SU-DHL-6 (cell line): ENCODE measurements around the gene HELZ2.

Source experiments
- H2AFZ ChIP-seq: fragments of 200-600 bp; sonication (generic); 2 replicates; pipeline ENCODE4 v1.6.1; 2014; ENCODE audit warnings: low read depth, mild to moderate bottlenecking, moderate library complexity, mixed read lengths, antibody characterized with exemption, low read length; ENCODE audit not compliant: severe bottlenecking
- H3F3A ChIP-seq: fragments of 200-600 bp; shearing (Covaris generic); 2 replicates; pipeline ENCODE4 v1.6.0; 2016; ENCODE audit warnings: antibody characterized with exemption, mild to moderate bottlenecking; ENCODE audit not compliant: insufficient read depth
- H3K27ac ChIP-seq: fragments of 200-600 bp; sonication (generic); 2 replicates; pipeline ENCODE4 v1.5.1; 2016; ENCODE audit warnings: low read depth, mild to moderate bottlenecking, low read length, moderate library complexity, mixed read lengths
- H3K27me3 ChIP-seq: fragments of 200-600 bp; sonication (generic), shearing (Covaris generic); 2 replicates; pipeline ENCODE4 v1.6.0; 2014; ENCODE audit warnings: mild to moderate bottlenecking, low read length
- H3K36me3 ChIP-seq: fragments of 200-600 bp; sonication (generic); 2 replicates; pipeline ENCODE4 v1.6.1; 2014; ENCODE audit warnings: mild to moderate bottlenecking, low read length, mixed read lengths
- H3K4me2 ChIP-seq: fragments of 300-600, 200-600 bp; shearing (Covaris generic), sonication (generic); 2 replicates; pipeline ENCODE4 v1.6.0; 2014; ENCODE audit warnings: low read length, low read depth, mild to moderate bottlenecking; ENCODE audit not compliant: poor library complexity, severe bottlenecking
- H3K4me3 ChIP-seq: fragments of 200-600 bp; sonication (generic); 2 replicates; pipeline ENCODE4 v1.5.1; 2014; ENCODE audit warnings: antibody characterized with exemption, low read length, mild to moderate bottlenecking, mixed read lengths; ENCODE audit not compliant: insufficient read depth, poor library complexity, severe bottlenecking
- H3K79me2 ChIP-seq: fragments of 200-600 bp; sonication (generic); 2 replicates; pipeline ENCODE4 v1.6.1; 2014; ENCODE audit warnings: mild to moderate bottlenecking, low read length, moderate library complexity; ENCODE audit not compliant: insufficient read depth
- H3K9ac ChIP-seq: fragments of 200-600 bp; sonication (generic); 2 replicates; pipeline ENCODE4 v1.7.0; 2014; ENCODE audit warnings: mild to moderate bottlenecking, low read length
- H3K9me2 ChIP-seq: fragments of 200-600 bp; sonication (generic); replicated peaks from 2 replicates; pipeline ENCODE4 v1.6.1; 2014; ENCODE audit warnings: low read length; ENCODE audit not compliant: insufficient read depth
- H3K9me3 ChIP-seq: fragments of 200-600 bp; sonication (generic); 2 replicates; pipeline ENCODE4 v1.6.1; 2014; ENCODE audit warnings: low read length, mixed read lengths; ENCODE audit not compliant: insufficient read depth
- H4K20me1 ChIP-seq: fragments of 200-600 bp; sonication (generic); 2 replicates; pipeline ENCODE4 v1.6.1; 2014; ENCODE audit warnings: low read depth, mild to moderate bottlenecking, antibody characterized with exemption, low read length, moderate library complexity, mixed read lengths
- EZH2phosphoT487 ChIP-seq: fragments of 200-600 bp; sonication (generic), shearing (Covaris generic); conservative IDR thresholded peaks from 2 replicates; pipeline ENCODE4 v1.6.1; 2018; ENCODE audit warnings: mild to moderate bottlenecking, antibody characterized with exemption, low read length, moderate library complexity, mixed read lengths
- TF ChIP-seq, protein P1 (sequence below): fragments of 200-600 bp; sonication (generic); IDR thresholded peaks from one replicate; pipeline ENCODE4 v1.5.1; 2017; ENCODE audit warnings: antibody characterized with exemption, mild to moderate bottlenecking, low read length, moderate library complexity; ENCODE audit not compliant: insufficient read depth, poor library complexity, severe bottlenecking

The HELZ2 gene

GRCh38 chr20:63567136-63567385 lies 7.0 kb downstream of the HELZ2 start:
- Histone ChIP-seq H3K4me2 (no peak overlapping the region), H3K36me3 (no peaks in the 10 kb centered on the region), H3K27me3 (no peaks in the 10 kb centered on the region), H3K79me2 (no peaks in the 10 kb centered on the region), H3K9me3 (no peaks in the 10 kb centered on the region), H3K9me2 (no peaks in the 10 kb centered on the region), H3K4me3 (no peak overlapping the region), H3F3A (no peaks in the 10 kb centered on the region), H4K20me1 (no peaks in the 10 kb centered on the region), H2AFZ (no peak overlapping the region), H3K27ac (no peak overlapping the region), H3K9ac (no peak overlapping the region)
- TF ChIP-seq, protein P1, sequence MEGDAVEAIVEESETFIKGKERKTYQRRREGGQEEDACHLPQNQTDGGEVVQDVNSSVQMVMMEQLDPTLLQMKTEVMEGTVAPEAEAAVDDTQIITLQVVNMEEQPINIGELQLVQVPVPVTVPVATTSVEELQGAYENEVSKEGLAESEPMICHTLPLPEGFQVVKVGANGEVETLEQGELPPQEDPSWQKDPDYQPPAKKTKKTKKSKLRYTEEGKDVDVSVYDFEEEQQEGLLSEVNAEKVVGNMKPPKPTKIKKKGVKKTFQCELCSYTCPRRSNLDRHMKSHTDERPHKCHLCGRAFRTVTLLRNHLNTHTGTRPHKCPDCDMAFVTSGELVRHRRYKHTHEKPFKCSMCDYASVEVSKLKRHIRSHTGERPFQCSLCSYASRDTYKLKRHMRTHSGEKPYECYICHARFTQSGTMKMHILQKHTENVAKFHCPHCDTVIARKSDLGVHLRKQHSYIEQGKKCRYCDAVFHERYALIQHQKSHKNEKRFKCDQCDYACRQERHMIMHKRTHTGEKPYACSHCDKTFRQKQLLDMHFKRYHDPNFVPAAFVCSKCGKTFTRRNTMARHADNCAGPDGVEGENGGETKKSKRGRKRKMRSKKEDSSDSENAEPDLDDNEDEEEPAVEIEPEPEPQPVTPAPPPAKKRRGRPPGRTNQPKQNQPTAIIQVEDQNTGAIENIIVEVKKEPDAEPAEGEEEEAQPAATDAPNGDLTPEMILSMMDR, result no peak
- no peak for TF ChIP-seq EZH2phosphoT487

DNA sequence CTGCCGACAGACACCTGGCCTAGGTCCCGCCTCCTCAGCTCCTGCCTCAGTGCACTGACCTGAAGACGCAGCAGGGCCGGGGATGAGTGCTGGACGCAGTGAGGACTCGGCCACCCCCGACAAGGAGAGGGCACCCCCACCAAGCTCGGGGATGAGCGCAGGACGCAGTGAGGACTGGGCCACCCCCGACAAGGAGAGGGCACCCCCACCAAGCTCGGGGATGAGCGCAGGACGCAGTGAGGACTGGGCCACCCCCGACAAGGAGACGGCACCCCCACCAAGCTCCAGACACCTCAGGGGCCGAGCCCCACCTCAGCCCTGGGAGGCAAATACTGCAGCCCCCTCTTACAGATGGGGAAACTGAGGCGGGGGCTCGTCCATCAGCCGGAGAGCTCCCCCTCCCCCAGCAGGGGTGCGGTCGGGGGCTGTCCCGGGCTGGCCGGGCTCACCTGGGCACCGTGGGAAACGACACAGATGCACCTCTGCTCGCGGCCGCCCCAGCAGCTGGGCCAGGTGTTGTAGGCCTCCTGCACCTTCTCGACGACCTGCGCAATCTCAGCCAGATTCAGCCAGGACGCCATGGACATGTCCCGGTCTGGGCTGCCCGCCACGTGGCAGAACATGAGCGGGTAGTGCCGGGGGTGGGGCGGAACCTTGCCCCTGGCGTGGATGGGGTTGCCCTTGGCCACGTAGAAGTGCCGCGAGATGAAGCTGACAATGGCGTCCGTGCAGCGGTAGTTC lies 7.5 kb downstream of the HELZ2 start:
- Histone ChIP-seq H3K9me2 (no peaks in the 10 kb centered on the region), H3K27ac (no peak overlapping the region), H3K9me3 (no peaks in the 10 kb centered on the region), H3K79me2 (no peaks in the 10 kb centered on the region), H3F3A (no peaks in the 10 kb centered on the region), H3K4me3 (no peak overlapping the region), H3K4me2 (no peak overlapping the region), H3K27me3 (no peaks in the 10 kb centered on the region), H3K9ac (no peak overlapping the region), H4K20me1 (no peaks in the 10 kb centered on the region), H3K36me3 (no peaks in the 10 kb centered on the region), H2AFZ (no peak overlapping the region)
- TF ChIP-seq EZH2phosphoT487, result no peak
- TF ChIP-seq, protein P1, result no peak

DNA sequence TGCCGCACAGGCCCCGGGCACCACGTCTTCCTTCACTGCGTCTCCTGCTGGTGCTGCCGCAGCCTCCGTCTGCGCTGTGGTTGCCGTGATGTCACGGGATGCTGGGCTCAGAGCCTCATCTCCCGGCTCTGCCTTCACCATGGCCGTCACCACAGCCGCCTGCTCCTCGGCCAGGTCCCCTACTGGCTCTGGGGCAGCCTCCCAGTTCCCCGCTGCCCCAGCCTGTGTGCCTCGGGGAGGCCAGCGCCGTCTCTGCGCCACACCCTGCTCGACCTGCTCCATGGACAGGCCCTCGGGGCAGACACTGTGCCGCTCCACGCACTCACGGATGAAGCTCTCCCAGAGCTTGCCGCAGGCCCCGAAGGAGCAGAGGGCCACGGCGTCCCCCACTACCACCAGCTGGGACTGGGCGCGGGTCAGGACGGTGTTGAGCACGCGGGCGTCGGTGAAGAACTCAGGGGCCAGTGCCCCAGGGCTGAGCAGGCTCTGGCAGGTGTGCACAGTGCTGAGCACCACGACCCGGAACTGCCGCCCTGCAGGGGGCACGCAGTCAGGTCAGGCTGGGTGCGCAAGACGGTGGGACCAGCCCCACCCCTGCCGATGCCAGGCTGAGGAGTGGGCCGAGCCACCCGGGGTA lies 8.2 kb downstream of the HELZ2 start:
- Histone ChIP-seq H3K9ac (no peak overlapping the region), H3K27me3 (no peaks in the 10 kb centered on the region), H3K4me3 (no peak overlapping the region), H3K36me3 (no peaks in the 10 kb centered on the region), H3K9me2 (no peaks in the 10 kb centered on the region), H3K9me3 (no peaks in the 10 kb centered on the region), H2AFZ (no peak overlapping the region), H3K27ac (no peak overlapping the region), H3K79me2 (no peaks in the 10 kb centered on the region), H4K20me1 (no peaks in the 10 kb centered on the region), H3K4me2 (no peak overlapping the region), H3F3A (no peaks in the 10 kb centered on the region)
- no peak for TF ChIP-seq EZH2phosphoT487
- TF ChIP-seq, protein P1, result no peak
